ENCODE data around the gene CNTN2. TPM values are rescaled to one million over a fixed set of nuclear protein-coding genes. Genes with fewer than 3 reads are reported as not detected.

Gene CNTN2
- total and polyA plus RNA-seq, 10 donors, result 0.02 to 2.6 (median 0.13) TPM; not detected in 3

DNA sequence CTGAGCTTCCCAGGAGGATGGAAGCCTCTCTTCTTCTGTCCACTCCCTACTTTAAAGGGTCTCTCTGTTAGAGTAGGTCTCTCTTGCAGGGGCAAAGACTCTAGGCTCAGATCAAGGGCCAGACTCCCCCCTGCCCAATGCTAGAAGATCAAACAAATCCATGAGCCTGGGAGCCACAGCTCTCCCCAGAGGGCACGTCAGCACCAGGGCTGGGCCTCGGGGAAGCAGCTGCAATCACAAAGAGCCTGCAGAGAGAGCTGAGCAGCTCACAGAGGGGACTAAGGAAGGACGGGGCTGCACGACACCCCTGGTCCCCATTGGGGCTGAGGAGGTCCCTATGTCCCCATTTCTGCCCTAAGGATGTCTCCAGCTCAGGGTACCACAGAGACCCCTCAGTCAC is 3.9 kb downstream of the CNTN2 start:
- DNase-seq, result no peak
- Histone ChIP-seq H3K27ac (no peak overlapping the region), H3K4me3 (no peak overlapping the region), H3K36me3 (no peaks in the 10 kb centered on the region), H3K9me3 (no peaks in the 10 kb centered on the region), H3K4me1 (peaks cover 0 to 13% (median 8%) of the 10 kb centered on the region in 6 donors), H3K27me3 (replicated peaks in 1 of 7) (peaks cover 0 to 64% (median 26%) of the 10 kb centered on the region in 7 donors)
- TF ChIP-seq, protein P1, sequence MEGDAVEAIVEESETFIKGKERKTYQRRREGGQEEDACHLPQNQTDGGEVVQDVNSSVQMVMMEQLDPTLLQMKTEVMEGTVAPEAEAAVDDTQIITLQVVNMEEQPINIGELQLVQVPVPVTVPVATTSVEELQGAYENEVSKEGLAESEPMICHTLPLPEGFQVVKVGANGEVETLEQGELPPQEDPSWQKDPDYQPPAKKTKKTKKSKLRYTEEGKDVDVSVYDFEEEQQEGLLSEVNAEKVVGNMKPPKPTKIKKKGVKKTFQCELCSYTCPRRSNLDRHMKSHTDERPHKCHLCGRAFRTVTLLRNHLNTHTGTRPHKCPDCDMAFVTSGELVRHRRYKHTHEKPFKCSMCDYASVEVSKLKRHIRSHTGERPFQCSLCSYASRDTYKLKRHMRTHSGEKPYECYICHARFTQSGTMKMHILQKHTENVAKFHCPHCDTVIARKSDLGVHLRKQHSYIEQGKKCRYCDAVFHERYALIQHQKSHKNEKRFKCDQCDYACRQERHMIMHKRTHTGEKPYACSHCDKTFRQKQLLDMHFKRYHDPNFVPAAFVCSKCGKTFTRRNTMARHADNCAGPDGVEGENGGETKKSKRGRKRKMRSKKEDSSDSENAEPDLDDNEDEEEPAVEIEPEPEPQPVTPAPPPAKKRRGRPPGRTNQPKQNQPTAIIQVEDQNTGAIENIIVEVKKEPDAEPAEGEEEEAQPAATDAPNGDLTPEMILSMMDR (IDR thresholded peaks at IDR 0.05 in 8 of 11, conservative IDR thresholded peaks at IDR 0.05 in 3 of 11), result no peak
- TF ChIP-seq POLR2A (IDR thresholded peaks at IDR 0.05) (no peak), POLR2AphosphoS5 (IDR thresholded peaks at IDR 0.05) (no peak)
- WGBS, 5 donors, result 44 to 74% (median 48%) methylated on average over 4 of the region's 4 CpGs
- intact Hi-C loops (cut with DNase I; ENCODE audit: low total_unique reads), result no loop called here

DNA sequence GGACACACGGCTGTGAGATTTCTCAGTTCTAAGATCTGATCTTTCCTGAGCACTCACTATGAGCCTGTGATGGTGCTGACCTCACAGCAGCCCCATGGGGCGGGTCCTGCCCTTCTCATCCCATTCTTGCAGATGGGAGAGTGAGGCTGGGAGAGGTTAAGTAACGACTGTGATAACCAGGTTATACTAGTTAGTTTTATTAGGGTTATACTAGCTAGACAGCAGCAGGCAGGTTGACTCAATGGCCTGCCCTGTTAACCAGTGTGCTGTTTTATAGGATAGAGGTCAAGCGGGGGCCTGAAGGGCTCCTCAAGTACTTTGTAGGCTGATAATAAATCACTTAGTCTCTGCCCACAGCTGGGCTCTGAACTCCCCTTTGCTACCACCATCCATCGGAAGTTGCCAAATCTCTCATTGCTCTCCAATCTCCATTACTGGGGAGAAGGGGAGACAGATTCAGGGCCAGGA is 4.8 kb downstream of the CNTN2 start:
- Histone ChIP-seq H3K27me3 (replicated peaks in 1 of 7) (peaks cover 0 to 62% (median 23%) of the 10 kb centered on the region in 7 donors), H3K27ac (no peak overlapping the region), H3K4me1 (peaks cover 0 to 9% (median 5%) of the 10 kb centered on the region in 6 donors), H3K9me3 (no peaks in the 10 kb centered on the region), H3K36me3 (no peaks in the 10 kb centered on the region), H3K4me3 (no peak overlapping the region)
- intact Hi-C loops (cut with DNase I; ENCODE audit: low total_unique reads), result no loop called here
- WGBS, 5 donors, result 74 to 85% (median 78%) methylated on average over 5 of the region's 5 CpGs
- no peak for TF ChIP-seq POLR2AphosphoS5 (IDR thresholded peaks at IDR 0.05)
- TF ChIP-seq, protein P1 (IDR thresholded peaks at IDR 0.05 in 8 of 11, conservative IDR thresholded peaks at IDR 0.05 in 3 of 11), result no peak
- no peak for TF ChIP-seq POLR2A (IDR thresholded peaks at IDR 0.05)
- no peak for DNase-seq

DNA sequence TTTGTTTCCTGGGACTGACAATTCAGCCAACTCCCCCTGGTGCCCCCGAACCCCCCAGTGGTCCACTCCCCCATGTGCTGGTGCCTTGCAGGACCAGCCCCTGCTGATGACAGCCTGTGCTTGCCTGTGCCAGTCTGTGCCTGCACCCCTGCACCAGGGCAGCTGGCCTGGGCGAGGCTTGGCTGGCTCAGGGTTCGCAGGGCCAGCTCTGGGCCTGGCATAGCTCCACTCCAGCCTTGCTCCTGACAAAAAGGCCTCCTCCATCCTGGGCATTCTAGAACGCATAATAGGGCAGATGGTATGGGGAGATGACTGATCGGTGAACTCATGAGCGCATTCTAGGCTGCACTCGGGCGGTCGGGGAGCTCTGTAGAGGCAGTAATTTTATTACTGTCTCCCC is 5.4 kb downstream of the CNTN2 start:
- intact Hi-C loops (cut with DNase I; ENCODE audit: low total_unique reads), result no loop called here
- DNase-seq, result no peak
- Histone ChIP-seq H3K4me1 (peaks cover 0 to 3% (median 0%) of the 10 kb centered on the region in 6 donors), H3K4me3 (no peak overlapping the region), H3K9me3 (no peaks in the 10 kb centered on the region), H3K27ac (no peak overlapping the region), H3K36me3 (no peaks in the 10 kb centered on the region), H3K27me3 (replicated peaks in 1 of 7) (peaks cover 0 to 59% (median 17%) of the 10 kb centered on the region in 7 donors)
- TF ChIP-seq POLR2AphosphoS5 (IDR thresholded peaks at IDR 0.05), result no peak
- no peak for TF ChIP-seq POLR2A (IDR thresholded peaks at IDR 0.05)
- TF ChIP-seq, protein P1 (IDR thresholded peaks at IDR 0.05 in 8 of 11, conservative IDR thresholded peaks at IDR 0.05 in 3 of 11), result no peak
- 84 to 92% (median 89%) methylated on average over 7 to 9 of the region's 9 CpGs for WGBS, 5 donors

- H3K27ac ChIP-seq, result no peak overlapping the region
- intact Hi-C loops (cut with DNase I; ENCODE audit: low total_unique reads), result no loop called here
- H3K27me3 ChIP-seq (replicated peaks in 1 of 7), result peaks cover 0 to 56% (median 8%) of the 10 kb centered on the region in 7 donors
- no peaks in the 10 kb centered on the region for H3K36me3 ChIP-seq
- no peak for TF ChIP-seq POLR2A (IDR thresholded peaks at IDR 0.05)
- TF ChIP-seq POLR2AphosphoS5 (IDR thresholded peaks at IDR 0.05), result no peak
- WGBS, 5 donors, result 64 to 81% (median 70%) methylated on average over 6 of the region's 6 CpGs
- H3K9me3 ChIP-seq, result no peaks in the 10 kb centered on the region
- H3K4me1 ChIP-seq, result no peaks in the 10 kb centered on the region
- no peak overlapping the region for H3K4me3 ChIP-seq
- no peak for DNase-seq
Measured at GRCh38 chr1:205049479-205049878, 6.5 kb downstream of the CNTN2 start.

All from spleen (tissue), 11 donors.